ENCODE results near the gene DMD. TPM values are rescaled to one million over a fixed set of nuclear protein-coding genes. Genes with fewer than 3 reads are reported as not detected.

The DMD gene
- total RNA-seq, 3 donors from 2014 or later (not counting 1 experiment from before 2014, with no cell fraction given) = not detected

GRCh38 chrX:31280580-31280979 is 1930.8 kb downstream of the DMD start:
- Histone ChIP-seq H3K4me3 (ENCODE audit: low read length) (no peak overlapping the region), H3K4me1 (ENCODE audit: control insufficient read depth, insufficient read depth, low read length) (no peaks in the 10 kb centered on the region), H3K36me3 (ENCODE audit: control insufficient read depth, insufficient read depth, low read length) (no peaks in the 10 kb centered on the region), H3K9me3 (ENCODE audit: control insufficient read depth, insufficient read depth, low read length) (no peaks in the 10 kb centered on the region), H3K27ac (ENCODE audit: low read length) (no peak overlapping the region), H3K27me3 (ENCODE audit: control insufficient read depth, insufficient read depth, low read length) (no peaks in the 10 kb centered on the region)
- no peak for DNase-seq
- H3K4me1 Mint-ChIP-seq = no peaks in the 10 kb centered on the region
- no peaks in the 10 kb centered on the region for H3K36me3 Mint-ChIP-seq
- no peak for ATAC-seq
- no peak overlapping the region for H3K27ac Mint-ChIP-seq
- WGBS (ENCODE audit: insufficient coverage) = no CpG with 5 or more reads among the region's 4 CpGs
- intact Hi-C loops (cut with micrococcal nuclease) = no loop called here
- H3K4me3 Mint-ChIP-seq = no peak overlapping the region
- H3K27me3 Mint-ChIP-seq (ENCODE audit: low read depth in 2 of 2) = no peaks in the 10 kb centered on the region
- no peak for TF ChIP-seq CTCF (IDR thresholded peaks at IDR 0.05)
- peaks cover 2 to 4% of the 10 kb centered on the region in 2 donors for H3K9me3 Mint-ChIP-seq

DNA sequence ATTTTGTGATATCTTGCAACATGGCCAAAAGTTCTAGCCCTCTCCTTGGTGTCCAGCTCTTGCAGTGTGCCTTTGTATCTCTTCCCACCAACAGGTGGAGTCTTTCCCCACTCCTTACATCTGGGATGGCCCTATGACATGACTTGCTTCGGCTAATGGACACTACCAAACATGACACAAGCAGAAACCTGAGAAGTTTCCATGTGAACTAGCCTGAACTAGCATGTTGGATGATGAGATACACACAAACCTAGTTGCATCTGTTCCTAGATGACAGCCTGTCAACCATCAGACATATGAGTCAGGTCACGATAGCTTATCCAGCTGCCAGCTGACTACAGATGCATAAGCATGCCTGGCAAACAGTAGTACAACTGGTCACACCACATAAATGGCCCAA is 1932.0 kb downstream of the DMD start:
- ATAC-seq (no peak), DNase-seq (no peak)
- 81% methylated on average over 2 of the region's 2 CpGs for WGBS (ENCODE audit: insufficient coverage)
- Mint-ChIP-seq H3K4me3 (no peak overlapping the region), H3K9me3 (peaks cover 0 to 2% of the 10 kb centered on the region in 2 donors), H3K27me3 (ENCODE audit: low read depth in 2 of 2) (peaks cover 0 to 7% of the 10 kb centered on the region in 2 donors), H3K4me1 (no peaks in the 10 kb centered on the region), H3K36me3 (no peaks in the 10 kb centered on the region), H3K27ac (no peak overlapping the region)
- no peaks in the 10 kb centered on the region for H3K4me1 ChIP-seq (ENCODE audit: control insufficient read depth, insufficient read depth, low read length)
- no peak for TF ChIP-seq CTCF (IDR thresholded peaks at IDR 0.05)
- H3K27me3 ChIP-seq (ENCODE audit: control insufficient read depth, insufficient read depth, low read length) = no peaks in the 10 kb centered on the region
- no peaks in the 10 kb centered on the region for H3K9me3 ChIP-seq (ENCODE audit: control insufficient read depth, insufficient read depth, low read length)
- H3K4me3 ChIP-seq (ENCODE audit: low read length) = no peak overlapping the region
- intact Hi-C loops (cut with micrococcal nuclease) = no loop called here
- H3K27ac ChIP-seq (ENCODE audit: low read length) = no peak overlapping the region
- H3K36me3 ChIP-seq (ENCODE audit: control insufficient read depth, insufficient read depth, low read length) = no peaks in the 10 kb centered on the region

GRCh38 chrX:31272472-31272775 is 1938.9 kb downstream of the DMD start:
- no peaks in the 10 kb centered on the region for H3K9me3 ChIP-seq (ENCODE audit: control insufficient read depth, insufficient read depth, low read length)
- no peak for DNase-seq
- Mint-ChIP-seq H3K27ac (no peak overlapping the region), H3K36me3 (no peaks in the 10 kb centered on the region), H3K4me1 (no peaks in the 10 kb centered on the region), H3K4me3 (no peak overlapping the region), H3K27me3 (ENCODE audit: low read depth in 2 of 2) (peaks cover 0 to 20% of the 10 kb centered on the region in 2 donors), H3K9me3 (peaks cover 0 to 4% of the 10 kb centered on the region in 2 donors)
- no peak for ATAC-seq
- H3K4me3 ChIP-seq (ENCODE audit: low read length) = no peak overlapping the region
- H3K27me3 ChIP-seq (ENCODE audit: control insufficient read depth, insufficient read depth, low read length) = no peaks in the 10 kb centered on the region
- no peaks in the 10 kb centered on the region for H3K4me1 ChIP-seq (ENCODE audit: control insufficient read depth, insufficient read depth, low read length)
- no peaks in the 10 kb centered on the region for H3K36me3 ChIP-seq (ENCODE audit: control insufficient read depth, insufficient read depth, low read length)
- 67% methylated on average over 3 of the region's 4 CpGs for WGBS (ENCODE audit: insufficient coverage)
- TF ChIP-seq CTCF (IDR thresholded peaks at IDR 0.05) = no peak
- intact Hi-C loops (cut with micrococcal nuclease) = no loop called here
- H3K27ac ChIP-seq (ENCODE audit: low read length) = no peak overlapping the region

- Mint-ChIP-seq H3K36me3 (no peaks in the 10 kb centered on the region), H3K27me3 (ENCODE audit: low read depth in 2 of 2) (peaks cover 0 to 20% of the 10 kb centered on the region in 2 donors), H3K9me3 (peaks cover 0 to 4% of the 10 kb centered on the region in 2 donors), H3K4me3 (no peak overlapping the region), H3K4me1 (no peaks in the 10 kb centered on the region), H3K27ac (no peak overlapping the region)
- Histone ChIP-seq H3K9me3 (ENCODE audit: control insufficient read depth, insufficient read depth, low read length) (no peaks in the 10 kb centered on the region), H3K4me3 (ENCODE audit: low read length) (no peak overlapping the region), H3K27me3 (ENCODE audit: control insufficient read depth, insufficient read depth, low read length) (no peaks in the 10 kb centered on the region), H3K4me1 (ENCODE audit: control insufficient read depth, insufficient read depth, low read length) (no peaks in the 10 kb centered on the region), H3K27ac (ENCODE audit: low read length) (no peak overlapping the region), H3K36me3 (ENCODE audit: control insufficient read depth, insufficient read depth, low read length) (no peaks in the 10 kb centered on the region)
- TF ChIP-seq CTCF (IDR thresholded peaks at IDR 0.05) = no peak
- DNase-seq = no peak
- intact Hi-C loops (cut with micrococcal nuclease) = no loop called here
- ATAC-seq = no peak
- 87% methylated on average over 5 of the region's 7 CpGs for WGBS (ENCODE audit: insufficient coverage)
Measured at GRCh38 chrX:31271615-31272471, 1939.5 kb downstream of the DMD start.

Data from natural killer cell (primary cell).